ENCODE results near the gene KLF7. TPM values are rescaled to one million over a fixed set of nuclear protein-coding genes. Genes with fewer than 3 reads are reported as not detected.

The KLF7 gene
- total and polyA plus RNA-seq, 2 experiments from 2014 or later = 6.3 to 7.9 TPM

DNA sequence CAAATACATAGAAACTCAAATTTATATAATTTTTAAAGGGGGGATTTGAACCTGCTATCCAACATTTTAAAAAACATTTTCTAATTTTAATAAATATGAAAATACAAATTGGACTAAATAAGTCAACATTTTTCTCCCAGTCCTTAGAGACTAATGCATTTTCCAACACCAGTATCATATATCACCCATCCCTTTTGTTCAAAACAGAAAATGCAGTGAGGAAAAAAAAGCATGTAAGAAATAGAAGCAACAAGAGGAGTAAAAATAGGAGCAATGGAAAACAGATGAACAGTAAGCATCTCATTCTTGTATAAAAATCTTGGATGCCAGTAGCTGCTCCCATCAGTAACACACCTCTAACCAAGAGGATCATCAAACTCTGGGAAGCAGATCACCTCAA is 25.5 kb downstream of the KLF7 start:
- Histone ChIP-seq H3K9me3 (ENCODE audit: low read depth) (no peaks in the 10 kb centered on the region), H4K20me1 (ENCODE audit: insufficient read depth, poor library complexity, severe bottlenecking) (no peaks in the 10 kb centered on the region), H3K4me1 (ENCODE audit: insufficient read depth) (peaks cover 25% of the 10 kb centered on the region), H3K4me3 (no peak overlapping the region), H3K4me2 (no peak overlapping the region), H3K9me2 (replicated peaks; ENCODE audit: insufficient read depth) (no peaks in the 10 kb centered on the region), H3K36me3 (replicated peaks; ENCODE audit: insufficient read depth, low read depth) (no peaks in the 10 kb centered on the region), H2AFZ (no peak overlapping the region), H3K27me3 (no peaks in the 10 kb centered on the region), H3K79me2 (peaks cover 64% of the 10 kb centered on the region), H3K27ac (no peak overlapping the region)
- DNase-seq (ENCODE audit: low spot score) = no peak
- TF ChIP-seq EZH2 (IDR thresholded peaks at IDR 0.05; ENCODE audit: borderline replicate concordance) (no peak), EZH2phosphoT487 (IDR thresholded peaks at IDR 0.05; ENCODE audit: low read depth, severe bottlenecking, unreplicated experiment) (no peak)
- TF ChIP-seq, protein P1, sequence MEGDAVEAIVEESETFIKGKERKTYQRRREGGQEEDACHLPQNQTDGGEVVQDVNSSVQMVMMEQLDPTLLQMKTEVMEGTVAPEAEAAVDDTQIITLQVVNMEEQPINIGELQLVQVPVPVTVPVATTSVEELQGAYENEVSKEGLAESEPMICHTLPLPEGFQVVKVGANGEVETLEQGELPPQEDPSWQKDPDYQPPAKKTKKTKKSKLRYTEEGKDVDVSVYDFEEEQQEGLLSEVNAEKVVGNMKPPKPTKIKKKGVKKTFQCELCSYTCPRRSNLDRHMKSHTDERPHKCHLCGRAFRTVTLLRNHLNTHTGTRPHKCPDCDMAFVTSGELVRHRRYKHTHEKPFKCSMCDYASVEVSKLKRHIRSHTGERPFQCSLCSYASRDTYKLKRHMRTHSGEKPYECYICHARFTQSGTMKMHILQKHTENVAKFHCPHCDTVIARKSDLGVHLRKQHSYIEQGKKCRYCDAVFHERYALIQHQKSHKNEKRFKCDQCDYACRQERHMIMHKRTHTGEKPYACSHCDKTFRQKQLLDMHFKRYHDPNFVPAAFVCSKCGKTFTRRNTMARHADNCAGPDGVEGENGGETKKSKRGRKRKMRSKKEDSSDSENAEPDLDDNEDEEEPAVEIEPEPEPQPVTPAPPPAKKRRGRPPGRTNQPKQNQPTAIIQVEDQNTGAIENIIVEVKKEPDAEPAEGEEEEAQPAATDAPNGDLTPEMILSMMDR (IDR thresholded peaks at IDR 0.05; ENCODE audit: poor library complexity) = no peak

- peaks cover 64% of the 10 kb centered on the region for H3K79me2 ChIP-seq
- H3K4me2 ChIP-seq = no peak overlapping the region
- DNase-seq (ENCODE audit: low spot score) = no peak
- TF ChIP-seq, protein P1 (IDR thresholded peaks at IDR 0.05; ENCODE audit: poor library complexity) = no peak
- no peaks in the 10 kb centered on the region for H3K9me2 ChIP-seq (replicated peaks; ENCODE audit: insufficient read depth)
- WGBS (ENCODE audit: low lambda C conversion rate, missing lambda C conversion rate) = 90% methylated on average over 4 of the region's 4 CpGs
- H3K4me3 ChIP-seq = no peak overlapping the region
- no peaks in the 10 kb centered on the region for H3K36me3 ChIP-seq (replicated peaks; ENCODE audit: insufficient read depth, low read depth)
- peaks cover 32% of the 10 kb centered on the region for H3K4me1 ChIP-seq (ENCODE audit: insufficient read depth)
- H3K27ac ChIP-seq = no peak overlapping the region
- no peaks in the 10 kb centered on the region for H3K9me3 ChIP-seq (ENCODE audit: low read depth)
- peaks cover 5% of the 10 kb centered on the region for H4K20me1 ChIP-seq (ENCODE audit: insufficient read depth, poor library complexity, severe bottlenecking)
- no peaks in the 10 kb centered on the region for H3K27me3 ChIP-seq
- no peak overlapping the region for H2AFZ ChIP-seq
Measured at GRCh38 chr2:207139552-207139951, 26.2 kb downstream of the KLF7 start.

- H4K20me1 ChIP-seq (ENCODE audit: insufficient read depth, poor library complexity, severe bottlenecking) = peaks cover 5% of the 10 kb centered on the region
- no peak overlapping the region for H2AFZ ChIP-seq
- peaks cover 32% of the 10 kb centered on the region for H3K4me1 ChIP-seq (ENCODE audit: insufficient read depth)
- 82% methylated on average over 9 of the region's 9 CpGs for WGBS (ENCODE audit: low lambda C conversion rate, missing lambda C conversion rate)
- no peaks in the 10 kb centered on the region for H3K9me2 ChIP-seq (replicated peaks; ENCODE audit: insufficient read depth)
- H3K27ac ChIP-seq = no peak overlapping the region
- no peaks in the 10 kb centered on the region for H3K27me3 ChIP-seq
- TF ChIP-seq EZH2phosphoT487 (IDR thresholded peaks at IDR 0.05; ENCODE audit: low read depth, severe bottlenecking, unreplicated experiment) (no peak), EZH2 (IDR thresholded peaks at IDR 0.05; ENCODE audit: borderline replicate concordance) (no peak)
- TF ChIP-seq, protein P1 (IDR thresholded peaks at IDR 0.05; ENCODE audit: poor library complexity) = no peak
- no peak for DNase-seq (ENCODE audit: low spot score)
- no peak overlapping the region for H3K4me3 ChIP-seq
- H3K36me3 ChIP-seq (replicated peaks; ENCODE audit: insufficient read depth, low read depth) = no peaks in the 10 kb centered on the region
- no peaks in the 10 kb centered on the region for H3K9me3 ChIP-seq (ENCODE audit: low read depth)
- H3K79me2 ChIP-seq = peaks cover 64% of the 10 kb centered on the region
- no peak overlapping the region for H3K4me2 ChIP-seq
Measured at GRCh38 chr2:207138627-207139297, 27.0 kb downstream of the KLF7 start.
